Mesenteric fat pad (tissue), 1 donor: Measurements from ENCODE around the gene GLIPR1. TPM values are rescaled to one million over a fixed set of nuclear protein-coding genes. Genes with fewer than 3 reads are reported as not detected.
"Not testable (repeated sequence)": the region's sequence is repeated elsewhere in the genome, so short reads cannot be mapped to it uniquely, and the experiment has no call there.

ENCODE experiments used
- DNase-seq: peaks from one replicate; pipeline ENCODE4 v3.0.0-alpha.2; 2020; ENCODE audit warnings: low spot score
- long read RNA-seq: library from polyadenylated mRNA; unstranded; transcript quantifications from one replicate; pipeline ENCODE4 v2.0.0, GENCODE V29; 2020
- total RNA-seq: library from RNA; stranded (reverse); fragmentation: NEBNext Ultra II Directional; extraction: Animal tissue kit (Norgen Biotek cat#: 25700); gene quantifications from one replicate; pipeline ENCODE4 v1.2.1, GENCODE V29; 2021
- donor health status: DM: yes; HTN: yes; CAD: no.

GLIPR1 gene
- total RNA-seq = 52.2 TPM
- long read RNA-seq, full-length matches to known transcripts = 67 of 75 reads
- long read RNA-seq, partial matches to known transcripts = 1 of 75 reads
- long read RNA-seq, other reads (novel, unspliced or antisense) = 7 of 75 reads

DNA sequence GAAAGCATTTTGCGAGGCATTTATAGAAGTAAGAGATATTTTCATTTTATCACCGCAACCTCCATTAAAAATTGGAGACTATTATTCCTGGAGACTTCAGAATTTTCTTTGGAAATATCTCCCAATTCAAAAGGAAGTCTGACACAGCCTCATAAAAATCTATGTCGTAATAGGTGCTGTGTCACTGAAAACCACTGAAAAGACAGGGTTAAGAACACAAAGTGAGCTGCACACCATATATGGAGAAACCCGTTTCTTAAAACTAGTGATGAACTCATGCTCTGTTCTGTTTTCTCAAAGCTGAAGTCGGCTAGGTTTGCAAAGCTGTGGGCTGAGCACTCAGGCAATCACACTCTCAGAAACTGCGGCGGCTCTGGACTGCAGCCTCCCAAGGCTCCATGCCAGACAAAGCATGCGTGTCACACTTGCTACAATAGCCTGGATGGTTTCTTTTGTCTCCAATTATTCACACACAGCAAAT is at the start of gene GLIPR1:
GLIPR1 (plus strand) TSS at position 287 of the 481 bp plus-strand sequence; CDS start at position 413, 126 bp downstream.
- no peak for DNase-seq

DNA sequence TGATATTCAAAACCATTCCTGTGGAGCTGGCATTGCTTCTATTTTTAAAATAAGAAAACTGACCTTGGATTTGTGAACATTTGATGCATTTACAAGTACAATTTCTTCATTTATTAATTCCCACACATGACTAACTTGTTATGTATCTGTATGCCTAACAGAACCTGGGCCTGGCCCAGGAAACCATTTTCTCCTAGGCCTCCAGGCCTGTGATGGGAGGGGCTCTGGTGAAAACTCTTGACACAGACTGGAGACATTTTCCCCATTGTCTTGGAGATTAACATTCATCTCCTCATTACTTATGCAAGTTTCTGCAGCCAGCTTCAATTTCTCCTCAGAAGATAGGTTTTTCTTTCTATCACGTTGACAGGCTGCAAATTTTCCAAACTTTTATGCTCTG is 47.6 kb upstream of the GLIPR1 start:
- DNase-seq = no peak

DNA sequence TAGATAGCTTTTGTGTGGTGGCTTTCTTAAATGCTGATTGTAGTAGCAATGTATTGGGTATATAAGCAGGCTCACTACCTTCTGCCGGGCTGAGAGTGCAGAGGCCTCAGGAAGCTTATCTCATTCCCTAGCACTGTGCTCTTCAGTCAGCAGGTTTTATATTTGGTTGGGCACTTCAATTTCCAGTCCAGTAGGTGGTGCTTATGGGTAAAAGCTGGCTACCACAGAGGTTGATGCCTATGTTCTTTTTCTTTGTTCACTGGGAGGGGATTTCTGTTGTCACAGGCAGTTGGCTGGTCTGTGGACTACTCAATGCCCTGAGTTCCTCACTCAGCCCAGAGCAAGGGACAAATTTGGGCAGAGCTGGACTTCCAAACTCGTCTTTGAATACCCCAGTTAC is 43.0 kb upstream of the GLIPR1 start:
- no peak for DNase-seq

- no peak for DNase-seq
Observed at GRCh38 chr12:75438059-75438754, 42.3 kb upstream of the GLIPR1 start.

- DNase-seq = no peak
Observed at GRCh38 chr12:75439048-75439447, 41.5 kb upstream of the GLIPR1 start.

GRCh38 chr12:75439930-75440329 is 40.6 kb upstream of the GLIPR1 start:
- no peak for DNase-seq

GRCh38 chr12:75441687-75442449 is 38.7 kb upstream of the GLIPR1 start:
- DNase-seq = not testable (repeated sequence)

GRCh38 chr12:75442454-75442853 is 38.1 kb upstream of the GLIPR1 start:
- not testable (repeated sequence) for DNase-seq

DNA sequence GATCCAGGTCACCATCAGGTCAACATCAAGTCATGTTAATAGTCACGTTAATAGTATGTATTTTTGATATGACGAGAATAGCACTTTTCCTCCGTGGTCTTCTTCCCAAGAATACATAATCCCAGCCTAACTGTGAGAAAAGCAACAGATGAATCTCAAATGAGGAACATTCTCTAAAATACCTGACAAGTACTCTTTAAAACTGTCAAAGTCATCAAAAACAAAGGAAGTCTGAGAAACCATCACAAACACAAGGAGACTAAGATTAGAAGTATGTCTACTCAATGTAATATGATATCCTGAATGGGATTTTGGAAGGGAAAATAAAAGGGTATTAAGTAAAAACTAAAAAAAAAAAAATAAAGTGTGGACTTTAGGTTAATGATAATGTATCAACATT is 36.8 kb upstream of the GLIPR1 start:
- DNase-seq = no peak

- DNase-seq = no peak
Observed at GRCh38 chr12:75444429-75445136, 36.0 kb upstream of the GLIPR1 start.

DNA sequence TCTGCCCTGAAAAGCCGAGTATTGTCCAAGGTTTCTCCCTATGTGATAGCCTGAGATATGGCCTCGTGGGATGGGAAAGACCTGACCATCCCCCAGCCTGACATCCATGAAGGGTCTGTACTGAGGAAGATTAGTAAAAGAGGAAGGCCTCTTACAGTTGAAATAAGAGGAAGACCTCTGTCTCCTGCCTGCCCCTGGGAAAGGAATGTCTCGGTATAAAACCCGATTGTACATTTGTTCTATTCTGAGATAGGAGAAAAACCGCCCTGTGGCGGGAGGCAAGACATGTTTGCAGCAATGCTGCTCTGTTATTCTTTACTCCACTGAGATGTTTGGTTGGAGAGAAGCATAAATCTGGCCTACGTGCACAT is 35.4 kb upstream of the GLIPR1 start:
- DNase-seq = not testable (repeated sequence)

- no peak for DNase-seq
Observed at GRCh38 chr12:75446857-75447256, 33.7 kb upstream of the GLIPR1 start.

DNA sequence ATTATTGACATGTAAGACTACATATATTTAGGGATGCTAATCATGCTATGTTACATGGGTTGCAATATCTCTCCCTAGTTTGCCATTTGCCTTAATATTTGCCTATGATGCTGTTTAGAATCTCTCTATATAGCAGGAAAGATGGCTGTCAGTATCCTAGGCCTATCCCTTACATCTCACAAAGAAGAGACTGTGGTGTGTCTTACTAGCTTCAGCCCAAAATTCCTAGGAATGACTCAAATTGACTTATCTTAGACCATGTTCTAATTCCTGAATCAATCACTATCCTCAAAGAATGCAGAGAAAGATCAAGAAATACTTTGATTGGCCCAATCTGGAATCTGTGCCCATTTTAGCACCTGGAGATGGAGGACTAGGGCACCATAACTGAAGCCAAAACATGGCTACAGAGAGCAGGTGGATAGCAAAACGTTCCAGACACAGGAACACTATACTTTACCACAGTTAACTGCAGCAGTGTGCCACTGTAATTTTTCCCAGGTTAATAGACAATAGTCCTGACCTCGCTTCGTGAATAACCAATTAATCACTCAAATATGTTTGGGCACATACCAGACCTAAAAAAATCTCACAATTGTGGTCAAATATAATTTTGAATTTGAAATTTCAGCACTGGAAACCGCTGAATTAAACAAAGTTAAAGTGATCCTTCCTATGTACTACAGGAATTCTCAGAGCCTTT is 32.7 kb upstream of the GLIPR1 start:
- no peak for DNase-seq

GRCh38 chr12:75452675-75453330 is 27.8 kb upstream of the GLIPR1 start:
- no peak for DNase-seq

DNA sequence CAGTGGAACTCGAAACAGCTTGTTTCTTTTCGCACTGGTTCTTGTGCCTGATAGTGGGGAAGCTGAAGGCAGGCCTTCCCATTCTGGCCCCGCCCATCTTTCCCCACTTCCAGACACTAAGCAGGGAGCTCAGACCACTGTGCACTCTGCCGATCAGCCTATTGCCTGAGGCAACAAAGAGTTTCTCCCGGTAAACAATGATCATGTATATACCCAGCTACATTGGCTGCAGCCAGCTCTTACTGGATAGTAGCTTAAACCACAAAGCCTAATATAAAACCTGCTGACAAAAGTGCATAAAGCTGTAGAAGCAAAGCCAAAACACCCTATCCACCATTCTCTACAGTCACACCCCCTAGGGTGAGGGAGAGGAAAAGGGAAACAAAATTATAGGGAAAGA is 24.7 kb upstream of the GLIPR1 start:
- no peak for DNase-seq

- no peak for DNase-seq
Observed at GRCh38 chr12:75457191-75457590, 23.4 kb upstream of the GLIPR1 start.

GRCh38 chr12:75457866-75458265 is 22.7 kb upstream of the GLIPR1 start:
- DNase-seq = not testable (repeated sequence)

DNA sequence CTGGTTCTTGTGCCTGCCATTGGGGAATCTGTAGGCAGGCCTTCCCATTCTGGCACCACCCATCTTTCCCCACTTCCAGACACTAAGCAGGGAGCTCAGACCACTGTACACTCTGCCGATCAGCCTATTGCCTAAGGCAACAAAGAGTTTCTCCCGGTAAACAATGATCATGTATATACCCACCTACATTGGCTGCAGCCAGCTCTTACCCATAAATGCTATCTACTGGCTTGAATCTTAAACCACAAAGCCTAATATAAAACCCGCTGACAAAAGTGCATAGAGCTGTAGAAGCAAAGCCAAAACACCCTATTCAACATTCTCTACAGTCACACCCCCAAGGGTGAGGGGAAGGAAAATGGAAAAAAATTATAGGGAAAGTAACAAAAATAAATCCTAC is 20.8 kb upstream of the GLIPR1 start:
- DNase-seq = no peak

- DNase-seq = no peak
Observed at GRCh38 chr12:75460204-75460603, 20.4 kb upstream of the GLIPR1 start.
